ENCODE results near the gene AHSG.

The AHSG gene

GRCh38 chr3:186613637-186614265 is 891 bp downstream of the AHSG start:
- H3K4me2 ChIP-seq (ENCODE audit: low read depth, low read length, poor library complexity, severe bottlenecking) = no peak overlapping the region
- no peaks in the 10 kb centered on the region for H3K36me3 ChIP-seq (ENCODE audit: insufficient read depth, low read length)
- H3K9me2 ChIP-seq (replicated peaks; ENCODE audit: low read depth, low read length) = no peaks in the 10 kb centered on the region
- no peaks in the 10 kb centered on the region for H4K20me1 ChIP-seq (ENCODE audit: insufficient read depth, low read length, poor library complexity, severe bottlenecking)
- H3K79me2 ChIP-seq (ENCODE audit: insufficient read depth, low read length) = no peaks in the 10 kb centered on the region
- H3K9me3 ChIP-seq (ENCODE audit: insufficient read depth, low read depth, low read length) = no peaks in the 10 kb centered on the region
- TF ChIP-seq CTCF (conservative IDR thresholded peaks at IDR 0.05; ENCODE audit: low read length) = no peak
- no peaks in the 10 kb centered on the region for H3K27me3 ChIP-seq (ENCODE audit: insufficient read depth, low read length, poor library complexity, severe bottlenecking)
- H3K4me3 ChIP-seq (ENCODE audit: low read length, poor library complexity, severe bottlenecking) = no peak overlapping the region
- no peak overlapping the region for H3K9ac ChIP-seq (ENCODE audit: low read depth, low read length, poor library complexity, severe bottlenecking)
- no peak overlapping the region for H2AFZ ChIP-seq (ENCODE audit: low read length)
- H3F3A ChIP-seq (ENCODE audit: low read depth) = no peaks in the 10 kb centered on the region
- peaks cover 8% of the 10 kb centered on the region for H3K4me1 ChIP-seq (ENCODE audit: insufficient read depth, low read length, poor library complexity, severe bottlenecking)

- no peaks in the 10 kb centered on the region for H3K27me3 ChIP-seq (ENCODE audit: insufficient read depth, low read length, poor library complexity, severe bottlenecking)
- no peaks in the 10 kb centered on the region for H3K9me3 ChIP-seq (ENCODE audit: insufficient read depth, low read depth, low read length)
- no peak overlapping the region for H3K9ac ChIP-seq (ENCODE audit: low read depth, low read length, poor library complexity, severe bottlenecking)
- H3K9me2 ChIP-seq (replicated peaks; ENCODE audit: low read depth, low read length) = no peaks in the 10 kb centered on the region
- TF ChIP-seq CTCF (conservative IDR thresholded peaks at IDR 0.05; ENCODE audit: low read length) = no peak
- no peak for TF ChIP-seq EZH2phosphoT487 (IDR thresholded peaks at IDR 0.05; ENCODE audit: borderline replicate concordance)
- H3K79me2 ChIP-seq (ENCODE audit: insufficient read depth, low read length) = no peaks in the 10 kb centered on the region
- no peaks in the 10 kb centered on the region for H3F3A ChIP-seq (ENCODE audit: low read depth)
- peaks cover 8% of the 10 kb centered on the region for H3K4me1 ChIP-seq (ENCODE audit: insufficient read depth, low read length, poor library complexity, severe bottlenecking)
- H4K20me1 ChIP-seq (ENCODE audit: insufficient read depth, low read length, poor library complexity, severe bottlenecking) = no peaks in the 10 kb centered on the region
- no peak overlapping the region for H3K4me3 ChIP-seq (ENCODE audit: low read length, poor library complexity, severe bottlenecking)
- H3K36me3 ChIP-seq (ENCODE audit: insufficient read depth, low read length) = no peaks in the 10 kb centered on the region
- peak overlapping the region; percentile 95 for H2AFZ ChIP-seq (ENCODE audit: low read length)
- H3K4me2 ChIP-seq (ENCODE audit: low read depth, low read length, poor library complexity, severe bottlenecking) = peak overlapping the region; percentile 62
Observed at GRCh38 chr3:186614266-186614596, 1.4 kb downstream of the AHSG start.

DNA sequence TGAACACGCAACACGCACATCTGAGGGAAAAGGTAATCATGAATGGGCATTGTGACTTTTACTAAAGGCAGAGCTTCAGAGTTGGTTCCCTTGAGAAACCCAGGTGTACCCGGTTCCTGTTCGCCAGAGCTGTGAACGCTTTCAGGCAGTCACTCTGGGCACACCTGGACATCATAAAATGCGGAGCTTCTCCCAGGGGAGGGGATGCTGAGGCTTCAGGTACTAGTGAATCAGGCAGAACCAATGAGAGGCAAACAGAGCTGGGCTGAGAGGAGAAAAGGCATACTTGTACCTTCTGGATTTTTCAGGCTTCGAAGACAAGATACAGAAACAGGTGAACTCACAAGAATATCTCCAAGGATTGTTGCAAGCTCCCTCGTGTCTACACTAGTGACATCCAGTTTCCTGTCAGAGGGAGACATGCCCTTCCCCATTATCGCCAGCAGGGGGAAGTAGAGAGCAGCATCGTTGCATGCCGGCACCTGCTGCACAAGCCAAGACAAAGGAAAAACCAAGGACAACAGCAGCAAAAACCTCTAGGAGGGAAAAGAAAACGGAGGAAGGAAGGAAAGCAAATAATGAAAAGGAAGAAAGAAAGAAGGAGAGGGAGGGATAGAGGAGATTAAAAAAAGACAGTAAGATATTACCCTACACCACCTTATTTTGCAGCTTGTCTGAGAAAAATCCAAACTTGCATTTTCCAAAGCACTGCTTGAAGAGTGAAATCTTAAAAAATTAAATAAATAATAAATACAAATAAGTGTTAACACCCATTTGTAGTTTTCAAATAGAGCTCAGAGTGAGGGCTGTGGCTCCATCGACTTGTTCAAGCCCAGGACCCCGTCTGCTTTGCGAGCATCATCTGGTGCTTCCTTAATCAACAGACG is 2.0 kb downstream of the AHSG start:
- H2AFZ ChIP-seq (ENCODE audit: low read length) = peak overlapping the region; percentile 95
- peak overlapping the region; percentile 62 for H3K4me2 ChIP-seq (ENCODE audit: low read depth, low read length, poor library complexity, severe bottlenecking)
- no peaks in the 10 kb centered on the region for H3F3A ChIP-seq (ENCODE audit: low read depth)
- H3K36me3 ChIP-seq (ENCODE audit: insufficient read depth, low read length) = no peaks in the 10 kb centered on the region
- no peak for TF ChIP-seq EZH2phosphoT487 (IDR thresholded peaks at IDR 0.05; ENCODE audit: borderline replicate concordance)
- TF ChIP-seq CTCF (conservative IDR thresholded peaks at IDR 0.05; ENCODE audit: low read length) = peak; percentile 99
- no peaks in the 10 kb centered on the region for H4K20me1 ChIP-seq (ENCODE audit: insufficient read depth, low read length, poor library complexity, severe bottlenecking)
- no peaks in the 10 kb centered on the region for H3K79me2 ChIP-seq (ENCODE audit: insufficient read depth, low read length)
- no peaks in the 10 kb centered on the region for H3K9me2 ChIP-seq (replicated peaks; ENCODE audit: low read depth, low read length)
- no peak overlapping the region for H3K9ac ChIP-seq (ENCODE audit: low read depth, low read length, poor library complexity, severe bottlenecking)
- no peaks in the 10 kb centered on the region for H3K27me3 ChIP-seq (ENCODE audit: insufficient read depth, low read length, poor library complexity, severe bottlenecking)
- H3K4me1 ChIP-seq (ENCODE audit: insufficient read depth, low read length, poor library complexity, severe bottlenecking) = peaks cover 8% of the 10 kb centered on the region
- H3K4me3 ChIP-seq (ENCODE audit: low read length, poor library complexity, severe bottlenecking) = no peak overlapping the region
- H3K9me3 ChIP-seq (ENCODE audit: insufficient read depth, low read depth, low read length) = no peaks in the 10 kb centered on the region

Measured in Loucy (cell line).